Measurements from ENCODE around the gene KCNN4. TPM values are rescaled to one million over a fixed set of nuclear protein-coding genes. Genes with fewer than 3 reads are reported as not detected.
"Not testable (repeated sequence)": the region's sequence is repeated elsewhere in the genome, so short reads cannot be mapped to it uniquely, and the experiment has no call there.

The KCNN4 gene
- polyA plus RNA-seq, 1 donor, result 0.51 TPM

GRCh38 chr19:43798546-43799409, 18.0 kb upstream of the KCNN4 start:
- DNase-seq (ENCODE audit: low read depth), result no peak

GRCh38 chr19:43798026-43798545, 17.3 kb upstream of the KCNN4 start:
- DNase-seq (ENCODE audit: low read depth), result no peak

- DNase-seq (ENCODE audit: low read depth), result no peak
Measured at GRCh38 chr19:43797556-43797955, 16.8 kb upstream of the KCNN4 start.

- DNase-seq (ENCODE audit: low read depth), result no peak
Measured at GRCh38 chr19:43797118-43797517, 16.3 kb upstream of the KCNN4 start.

- no peak for DNase-seq (ENCODE audit: low read depth)
Measured at GRCh38 chr19:43790587-43790986, 9.8 kb upstream of the KCNN4 start.

- DNase-seq (ENCODE audit: low read depth), result no peak
Measured at GRCh38 chr19:43789029-43789428, 8.3 kb upstream of the KCNN4 start.

GRCh38 chr19:43786665-43787064, 5.9 kb upstream of the KCNN4 start:
- DNase-seq (ENCODE audit: low read depth), result no peak

- DNase-seq (ENCODE audit: low read depth), result peak; percentile 32
Measured at GRCh38 chr19:43784981-43785808, 4.4 kb upstream of the KCNN4 start.

- no peak for DNase-seq (ENCODE audit: low read depth)
Measured at GRCh38 chr19:43784241-43784980, 3.6 kb upstream of the KCNN4 start.

GRCh38 chr19:43783636-43784035, 2.9 kb upstream of the KCNN4 start:
- DNase-seq (ENCODE audit: low read depth), result no peak

- DNase-seq (ENCODE audit: low read depth), result no peak
Measured at GRCh38 chr19:43782689-43783231, 2.0 kb upstream of the KCNN4 start.

GRCh38 chr19:43782311-43782660, 1.5 kb upstream of the KCNN4 start:
- no peak for DNase-seq (ENCODE audit: low read depth)

GRCh38 chr19:43781630-43782310, 997 bp upstream of the KCNN4 start:
- DNase-seq (ENCODE audit: low read depth), result no peak

GRCh38 chr19:43779820-43780219, 953 bp downstream of the KCNN4 start:
- no peak for DNase-seq (ENCODE audit: low read depth)

GRCh38 chr19:43779147-43779819, 1.5 kb downstream of the KCNN4 start:
- DNase-seq (ENCODE audit: low read depth), result no peak

GRCh38 chr19:43778651-43779050, 2.1 kb downstream of the KCNN4 start:
- no peak for DNase-seq (ENCODE audit: low read depth)

GRCh38 chr19:43777163-43777695, 3.5 kb downstream of the KCNN4 start:
- no peak for DNase-seq (ENCODE audit: low read depth)

GRCh38 chr19:43776286-43776685, 4.5 kb downstream of the KCNN4 start:
- DNase-seq (ENCODE audit: low read depth), result no peak

- DNase-seq (ENCODE audit: low read depth), result no peak
Measured at GRCh38 chr19:43775299-43775890, 5.4 kb downstream of the KCNN4 start.

GRCh38 chr19:43774940-43775258, 5.9 kb downstream of the KCNN4 start:
- not testable (repeated sequence) for DNase-seq (ENCODE audit: low read depth)
